SKM-1 treated with dmso at 0.1 percent for 144 hours (cell line): ENCODE data around the gene HAUS8.
"Not testable (repeated sequence)": the region's sequence is repeated elsewhere in the genome, so short reads cannot be mapped to it uniquely, and the experiment has no call there.

ENCODE experiments used
- DNase-seq: peaks from one replicate; lab custom pipeline; 2025; ENCODE audit not compliant: unreplicated experiment; lab: John Stamatoyannopoulos, UW

The HAUS8 gene

GRCh38 chr19:17075035-17075863, at the start of gene HAUS8, which contains the start of gene MYO9B:
TSS of gene HAUS8 (minus strand) at chr19:17075452. CDS start at chr19:17075422, 30 bp downstream.
TSS of gene MYO9B (plus strand) at chr19:17075777. CDS start at chr19:17101718, 25,941 bp downstream.
- peak; percentile 96 for DNase-seq

GRCh38 chr19:17124025-17124424, 48.8 kb upstream of the HAUS8 start:
- no peak for DNase-seq

- DNase-seq = no peak
Observed at GRCh38 chr19:17123041-17123440, 47.8 kb upstream of the HAUS8 start.

- DNase-seq = no peak
Observed at GRCh38 chr19:17121736-17122293, 46.6 kb upstream of the HAUS8 start.

GRCh38 chr19:17118957-17119356, 43.7 kb upstream of the HAUS8 start:
- DNase-seq = no peak

- no peak for DNase-seq
Observed at GRCh38 chr19:17116996-17117702, 41.9 kb upstream of the HAUS8 start.

- no peak for DNase-seq
Observed at GRCh38 chr19:17114414-17114831, 39.2 kb upstream of the HAUS8 start.

GRCh38 chr19:17113127-17113785, 38.0 kb upstream of the HAUS8 start:
- no peak for DNase-seq

- DNase-seq = peak; percentile 6
Observed at GRCh38 chr19:17112700-17113099, 37.4 kb upstream of the HAUS8 start.

GRCh38 chr19:17112271-17112670, 37.0 kb upstream of the HAUS8 start:
- DNase-seq = no peak

GRCh38 chr19:17111766-17112165, 36.5 kb upstream of the HAUS8 start:
- DNase-seq = no peak

GRCh38 chr19:17110599-17110966, 35.3 kb upstream of the HAUS8 start:
- no peak for DNase-seq

- DNase-seq = peak; percentile 91
Observed at GRCh38 chr19:17109962-17110598, 34.8 kb upstream of the HAUS8 start.

GRCh38 chr19:17109300-17109699, 34.0 kb upstream of the HAUS8 start:
- no peak for DNase-seq

- no peak for DNase-seq
Observed at GRCh38 chr19:17108453-17108784, 33.2 kb upstream of the HAUS8 start.

- no peak for DNase-seq
Observed at GRCh38 chr19:17107546-17108452, 32.5 kb upstream of the HAUS8 start.

GRCh38 chr19:17106964-17107363, 31.7 kb upstream of the HAUS8 start:
- not testable (repeated sequence) for DNase-seq

GRCh38 chr19:17105556-17105955, 30.3 kb upstream of the HAUS8 start:
- no peak for DNase-seq

GRCh38 chr19:17104679-17105078, 29.4 kb upstream of the HAUS8 start:
- no peak for DNase-seq

- DNase-seq = no peak
Observed at GRCh38 chr19:17103177-17103576, 27.9 kb upstream of the HAUS8 start.
